HPDE6-E6E7 (cell line): ENCODE measurements around the gene RFTN2.
"Not testable (repeated sequence)": the region's sequence is repeated elsewhere in the genome, so short reads cannot be mapped to it uniquely, and the experiment has no call there.

Experiments used
- DNase-seq: peaks from one replicate; pipeline ENCODE4 v3.0.0; 2011; ENCODE audit warnings: missing footprints; ENCODE audit errors: extremely low spot score

Gene RFTN2

GRCh38 chr2:197675711-197676188 is 363 bp upstream of the RFTN2 start:
- DNase-seq, result no peak

GRCh38 chr2:197674591-197674990 is 796 bp downstream of the RFTN2 start:
- no peak for DNase-seq

- DNase-seq, result no peak
Measured at GRCh38 chr2:197674060-197674459, 1.3 kb downstream of the RFTN2 start.

- no peak for DNase-seq
Measured at GRCh38 chr2:197673606-197674005, 1.8 kb downstream of the RFTN2 start.

GRCh38 chr2:197673106-197673505 is 2.3 kb downstream of the RFTN2 start:
- no peak for DNase-seq

GRCh38 chr2:197672371-197672893 is 3.0 kb downstream of the RFTN2 start:
- no peak for DNase-seq

GRCh38 chr2:197669077-197669476 is 6.3 kb downstream of the RFTN2 start:
- DNase-seq, result no peak

GRCh38 chr2:197668296-197668695 is 7.1 kb downstream of the RFTN2 start:
- peak; percentile 4 for DNase-seq

- DNase-seq, result no peak
Measured at GRCh38 chr2:197666277-197666676, 9.1 kb downstream of the RFTN2 start.

GRCh38 chr2:197661626-197662025 is 13.8 kb downstream of the RFTN2 start:
- DNase-seq, result no peak

GRCh38 chr2:197657562-197657961 is 17.8 kb downstream of the RFTN2 start:
- DNase-seq, result no peak

- DNase-seq, result no peak
Measured at GRCh38 chr2:197647961-197648690, 27.3 kb downstream of the RFTN2 start.

GRCh38 chr2:197641666-197642065 is 33.7 kb downstream of the RFTN2 start:
- no peak for DNase-seq

- DNase-seq, result not testable (repeated sequence)
Measured at GRCh38 chr2:197640571-197641122, 34.7 kb downstream of the RFTN2 start.

GRCh38 chr2:197633109-197633657 is 42.2 kb downstream of the RFTN2 start:
- DNase-seq, result no peak

GRCh38 chr2:197628043-197628500 is 47.3 kb downstream of the RFTN2 start:
- peak; percentile 4 for DNase-seq

- no peak for DNase-seq
Measured at GRCh38 chr2:197626965-197627625, 48.3 kb downstream of the RFTN2 start.

- no peak for DNase-seq
Measured at GRCh38 chr2:197620133-197620532, 55.3 kb downstream of the RFTN2 start.

- peak; percentile 93 for DNase-seq
Measured at GRCh38 chr2:197615016-197615652, 60.3 kb downstream of the RFTN2 start.

GRCh38 chr2:197614532-197614931 is 60.9 kb downstream of the RFTN2 start:
- DNase-seq, result no peak

GRCh38 chr2:197613509-197613987 is 61.8 kb downstream of the RFTN2 start:
- DNase-seq, result no peak

GRCh38 chr2:197606180-197606579 is 69.2 kb downstream of the RFTN2 start:
- no peak for DNase-seq
